Measurements from ENCODE around the gene PASK. TPM values are rescaled to one million over a fixed set of nuclear protein-coding genes. Genes with fewer than 3 reads are reported as not detected.

PASK gene
- total RNA-seq, 2 experiments from 2014 or later: 26.8 to 84.3 TPM

- BruUV-seq (replicated peaks): no TSS peak
- intact Hi-C loops (cut with micrococcal nuclease; ENCODE audit: unreplicated experiment): no loop called here
- H4K20me1 ChIP-seq (ENCODE audit: insufficient read depth, low read length): no peaks in the 10 kb centered on the region; the same call in 1 of the 2 replicates
Observed at GRCh38 chr2:241074065-241074818, 75.0 kb downstream of the PASK start.

GRCh38 chr2:241073166-241074064 lies 75.9 kb downstream of the PASK start:
- DNase-seq (ENCODE audit: low spot score): no peak
- Histone ChIP-seq H3K36me3 (ENCODE audit: insufficient read depth, low read length) (no peaks in the 10 kb centered on the region), H2AFZ (ENCODE audit: low read length) (no peak overlapping the region), H3K4me2 (ENCODE audit: low read length) (no peak overlapping the region), H4K20me1 (ENCODE audit: insufficient read depth, low read length) (no peaks in the 10 kb centered on the region; the same call in 1 of the 2 replicates), H3K9me2 (ENCODE audit: insufficient read depth, low read length) (no peaks in the 10 kb centered on the region), H3K9me3 (ENCODE audit: low read length) (no peaks in the 10 kb centered on the region), H3K4me3 (ENCODE audit: low read depth, low read length, poor library complexity, severe bottlenecking) (no peak overlapping the region), H3K27ac (ENCODE audit: low read depth, low read length, poor library complexity, severe bottlenecking) (no peak overlapping the region), H3K79me2 (ENCODE audit: insufficient read depth, low read depth, low read length) (no peaks in the 10 kb centered on the region), H3K4me1 (ENCODE audit: insufficient read depth, low read length, poor library complexity, severe bottlenecking) (peaks cover 7% of the 10 kb centered on the region)
- ChIA-PET CTCF (ENCODE audit: unreplicated experiment) (interaction anchor here (0.5 kb wide), 1 partner anchor 662 kb away, joined by 5 read pairs; no protein-coding TSS in a partner anchor), POLR2A (no interaction called here)
- no TSS peak for BruUV-seq (replicated peaks)
- intact Hi-C loops (cut with micrococcal nuclease; ENCODE audit: unreplicated experiment): no loop called here
- no peak for TF ChIP-seq CTCF (conservative IDR thresholded peaks at IDR 0.05; ENCODE audit: low read length)
- no peak for TF ChIP-seq EZH2phosphoT487 (IDR thresholded peaks at IDR 0.05; ENCODE audit: borderline replicate concordance, low read depth, low read length)

More at GRCh38 chr2:241074065-241074818, 75.0 kb downstream of the PASK start:
- no peak overlapping the region for H3K27ac ChIP-seq (ENCODE audit: low read depth, low read length, poor library complexity, severe bottlenecking)
- no peaks in the 10 kb centered on the region for H3K9me2 ChIP-seq (ENCODE audit: insufficient read depth, low read length)
- H3K4me3 ChIP-seq (ENCODE audit: low read depth, low read length, poor library complexity, severe bottlenecking): no peak overlapping the region
- ChIA-PET CTCF (ENCODE audit: unreplicated experiment) (no interaction called here), POLR2A (no interaction called here)
- DNase-seq (ENCODE audit: low spot score): no peak
- H2AFZ ChIP-seq (ENCODE audit: low read length): no peak overlapping the region
- H3K4me2 ChIP-seq (ENCODE audit: low read length): no peak overlapping the region
- no peaks in the 10 kb centered on the region for H3K36me3 ChIP-seq (ENCODE audit: insufficient read depth, low read length)
- TF ChIP-seq CTCF (conservative IDR thresholded peaks at IDR 0.05; ENCODE audit: low read length) (no peak), EZH2phosphoT487 (IDR thresholded peaks at IDR 0.05; ENCODE audit: borderline replicate concordance, low read depth, low read length) (no peak)
- no peaks in the 10 kb centered on the region for H3K9me3 ChIP-seq (ENCODE audit: low read length)
- no peaks in the 10 kb centered on the region for H3K79me2 ChIP-seq (ENCODE audit: insufficient read depth, low read depth, low read length)
- peaks cover 7% of the 10 kb centered on the region for H3K4me1 ChIP-seq (ENCODE audit: insufficient read depth, low read length, poor library complexity, severe bottlenecking)
